Thyroid gland (tissue), 4 donors: ENCODE data around the gene NHERF2.

Experiments
- POLR2A ChIP-seq, 2 donors: fragments of 450-650 bp; IDR thresholded peaks; one replicate each; pipeline ENCODE4 v1.6.1; 2017; ENCODE audit warnings: antibody characterized with exemption in 2 of 2, mild to moderate bottlenecking in 2 of 2, moderate library complexity in 1 of 2
- TF ChIP-seq, protein P1 (sequence below), 6 experiments: fragments of 200-600 bp in 3 of 6; fragments of 450-650 bp in 3 of 6; sonication (generic) in 3 of 6; IDR thresholded peaks; one replicate each; pipeline ENCODE4 v1.5.1; 2016 to 2019; ENCODE audit warnings: antibody characterized with exemption in 6 of 6, mild to moderate bottlenecking in 2 of 6, inconsistent platforms in 1 of 6, moderate library complexity in 1 of 6

DNA sequence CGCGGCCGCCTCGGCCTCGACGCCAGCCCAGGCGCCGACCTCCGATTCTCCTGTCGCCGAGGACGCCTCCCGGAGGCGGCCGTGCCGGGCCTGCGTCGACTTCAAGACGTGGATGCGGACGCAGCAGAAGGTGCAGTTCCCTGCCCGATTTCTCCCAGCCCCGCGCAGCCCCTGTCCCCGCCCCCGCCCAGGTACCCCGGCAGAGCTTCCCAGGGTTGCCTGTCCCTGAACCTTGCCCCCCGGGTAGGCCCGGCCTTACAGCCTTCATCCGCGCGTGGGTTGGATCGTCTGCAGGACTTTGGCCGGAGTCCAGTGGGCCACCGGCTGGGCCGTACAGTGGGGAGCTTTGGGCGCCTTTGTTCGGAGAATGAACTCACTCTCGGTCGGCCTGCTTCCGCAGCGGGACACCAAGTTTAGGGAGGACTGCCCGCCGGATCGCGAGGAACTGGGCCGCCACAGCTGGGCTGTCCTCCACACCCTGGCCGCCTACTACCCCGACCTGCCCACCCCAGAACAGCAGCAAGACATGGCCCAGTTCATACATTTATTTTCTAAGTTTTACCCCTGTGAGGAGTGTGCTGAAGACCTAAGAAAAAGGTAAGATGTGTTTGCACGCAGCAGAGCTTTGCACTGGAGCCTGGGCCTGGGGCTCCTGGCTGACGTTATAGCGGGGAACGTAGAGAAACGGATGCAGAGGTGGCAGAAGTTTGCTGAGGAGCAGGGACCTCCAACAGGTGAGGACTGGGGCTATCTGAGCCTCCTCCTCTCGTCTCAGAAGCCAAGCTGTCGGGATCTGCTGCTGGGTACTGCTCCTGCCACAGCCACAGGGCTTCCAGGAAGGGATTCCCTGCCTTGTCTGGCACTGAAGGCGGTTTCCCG lies 42.1 kb upstream of the NHERF2 start:
- TF ChIP-seq, protein P1, sequence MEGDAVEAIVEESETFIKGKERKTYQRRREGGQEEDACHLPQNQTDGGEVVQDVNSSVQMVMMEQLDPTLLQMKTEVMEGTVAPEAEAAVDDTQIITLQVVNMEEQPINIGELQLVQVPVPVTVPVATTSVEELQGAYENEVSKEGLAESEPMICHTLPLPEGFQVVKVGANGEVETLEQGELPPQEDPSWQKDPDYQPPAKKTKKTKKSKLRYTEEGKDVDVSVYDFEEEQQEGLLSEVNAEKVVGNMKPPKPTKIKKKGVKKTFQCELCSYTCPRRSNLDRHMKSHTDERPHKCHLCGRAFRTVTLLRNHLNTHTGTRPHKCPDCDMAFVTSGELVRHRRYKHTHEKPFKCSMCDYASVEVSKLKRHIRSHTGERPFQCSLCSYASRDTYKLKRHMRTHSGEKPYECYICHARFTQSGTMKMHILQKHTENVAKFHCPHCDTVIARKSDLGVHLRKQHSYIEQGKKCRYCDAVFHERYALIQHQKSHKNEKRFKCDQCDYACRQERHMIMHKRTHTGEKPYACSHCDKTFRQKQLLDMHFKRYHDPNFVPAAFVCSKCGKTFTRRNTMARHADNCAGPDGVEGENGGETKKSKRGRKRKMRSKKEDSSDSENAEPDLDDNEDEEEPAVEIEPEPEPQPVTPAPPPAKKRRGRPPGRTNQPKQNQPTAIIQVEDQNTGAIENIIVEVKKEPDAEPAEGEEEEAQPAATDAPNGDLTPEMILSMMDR (IDR thresholded peaks at IDR 0.05), result no peak
- no peak for TF ChIP-seq POLR2A (IDR thresholded peaks at IDR 0.05)
